ENCODE results near the gene CPE. TPM values are rescaled to one million over a fixed set of nuclear protein-coding genes. Genes with fewer than 3 reads are reported as not detected.

The CPE gene
- 66.9 and 77.9 TPM in 2 replicates for total RNA-seq (2014; rRNA removed; shearing (Covaris generic))
- polyA plus RNA-seq (2016; fragmentation: Nextera tagmentation; extraction: Ambion mirVana) = 51.0 and 53.9 TPM in 2 replicates

GRCh38 chr4:165378745-165379677 is at the start of gene CPE:
TSS of gene CPE (plus strand) at chr4:165379008. CDS start at chr4:165379222, 214 bp downstream.
- no peaks in the 10 kb centered on the region for H3K27me3 ChIP-seq (replicated peaks; ENCODE audit: insufficient read depth)
- WGBS, 2 experiments (ENCODE audit: low coverage in 1 of 2, low lambda C conversion rate in 2 of 2, missing lambda C conversion rate in 2 of 2) = 2% methylated on average over 70 of the region's 82 CpGs
- peak within 1 kb of the TSS; percentile 84 for H3K4me2 ChIP-seq (ENCODE audit: unreplicated experiment)
- peak within 1 kb of the TSS; percentile 47 for H3K27ac ChIP-seq
- peak within 1 kb of the TSS; percentile 87 for H3K4me3 ChIP-seq
- H3K9me3 ChIP-seq (ENCODE audit: low read depth) = no peaks in the 10 kb centered on the region
- H2AFZ ChIP-seq = peak within 1 kb of the TSS; percentile 97
- peak; percentile 92 for DNase-seq
- TF ChIP-seq EZH2phosphoT487 (IDR thresholded peaks at IDR 0.05; ENCODE audit: insufficient read depth, low read depth) = no peak
- no peak for TF ChIP-seq EZH2 (IDR thresholded peaks at IDR 0.05; ENCODE audit: insufficient read depth, poor library complexity, severe bottlenecking)
- in situ Hi-C loops (cut with MboI) = no loop called here
- no peaks in the 10 kb centered on the region; the same call in 1 of the 2 replicates for H3F3A ChIP-seq (ENCODE audit: insufficient read depth)
- H3K4me1 ChIP-seq (ENCODE audit: insufficient read depth) = 0 out of 2 replicates have a peak, but pooled peaks cover 9% of the 10 kb centered on the region
- H3K79me2 ChIP-seq (ENCODE audit: insufficient read depth) = no peaks in the 10 kb centered on the region
- H3K9me2 ChIP-seq (ENCODE audit: insufficient read depth) = no peaks in the 10 kb centered on the region
- H3K9ac ChIP-seq = peak within 1 kb of the TSS; percentile 75
- no peaks in the 10 kb centered on the region for H4K20me1 ChIP-seq (ENCODE audit: insufficient read depth)
- H3K36me3 ChIP-seq (ENCODE audit: low read depth) = no peaks in the 10 kb centered on the region

GRCh38 chr4:165330071-165330470 is 48.7 kb upstream of the CPE start:
- no peaks in the 10 kb centered on the region for H3K27me3 ChIP-seq (replicated peaks; ENCODE audit: insufficient read depth)
- no peak overlapping the region for H3K27ac ChIP-seq
- H3K4me2 ChIP-seq (ENCODE audit: unreplicated experiment) = no peak overlapping the region
- no peak overlapping the region for H2AFZ ChIP-seq
- H3K9me3 ChIP-seq (ENCODE audit: low read depth) = no peaks in the 10 kb centered on the region
- peaks cover 5% of the 10 kb centered on the region; the same call in 1 of the 2 replicates for H3K36me3 ChIP-seq (ENCODE audit: low read depth)
- peaks cover 76% of the 10 kb centered on the region for H3K79me2 ChIP-seq (ENCODE audit: insufficient read depth)
- H3F3A ChIP-seq (ENCODE audit: insufficient read depth) = peaks cover 25% of the 10 kb centered on the region
- in situ Hi-C loops (cut with MboI) = no loop called here
- H3K9ac ChIP-seq = no peak overlapping the region
- H3K4me1 ChIP-seq (ENCODE audit: insufficient read depth) = peaks cover 32% of the 10 kb centered on the region
- WGBS, 2 experiments (ENCODE audit: low coverage in 1 of 2, low lambda C conversion rate in 2 of 2, missing lambda C conversion rate in 2 of 2) = 98 to 99% methylated on average over 2 of the region's 2 CpGs
- no peak for TF ChIP-seq EZH2 (IDR thresholded peaks at IDR 0.05; ENCODE audit: insufficient read depth, poor library complexity, severe bottlenecking)
- no peak for TF ChIP-seq EZH2phosphoT487 (IDR thresholded peaks at IDR 0.05; ENCODE audit: insufficient read depth, low read depth)
- H4K20me1 ChIP-seq (ENCODE audit: insufficient read depth) = no peaks in the 10 kb centered on the region; the same call in 1 of the 2 replicates
- H3K4me3 ChIP-seq = no peak overlapping the region
- no peaks in the 10 kb centered on the region for H3K9me2 ChIP-seq (ENCODE audit: insufficient read depth)
- DNase-seq = no peak

- in situ Hi-C loops (cut with MboI) = no loop called here
- whole genome bisulfite sequencing, 2 experiments (ENCODE audit: low coverage in 1 of 2, low lambda C conversion rate in 2 of 2, missing lambda C conversion rate in 2 of 2) = 76 to 78% methylated on average over 5 of the region's 5 CpGs
- Histone ChIP-seq H3K27ac (no peak overlapping the region), H2AFZ (no peak overlapping the region), H3K9me2 (ENCODE audit: insufficient read depth) (no peaks in the 10 kb centered on the region), H3K9me3 (ENCODE audit: low read depth) (no peaks in the 10 kb centered on the region), H3K4me1 (ENCODE audit: insufficient read depth) (peaks cover 30% of the 10 kb centered on the region), H3K79me2 (ENCODE audit: insufficient read depth) (peaks cover 82% of the 10 kb centered on the region), H4K20me1 (ENCODE audit: insufficient read depth) (no peaks in the 10 kb centered on the region; the same call in 1 of the 2 replicates), H3K4me3 (no peak overlapping the region), H3K4me2 (ENCODE audit: unreplicated experiment) (no peak overlapping the region), H3K36me3 (ENCODE audit: low read depth) (peaks cover 5% of the 10 kb centered on the region; the same call in 1 of the 2 replicates), H3K9ac (no peak overlapping the region), H3K27me3 (replicated peaks; ENCODE audit: insufficient read depth) (no peaks in the 10 kb centered on the region), H3F3A (ENCODE audit: insufficient read depth) (peaks cover 25% of the 10 kb centered on the region)
- no peak for DNase-seq
- no peak for TF ChIP-seq EZH2 (IDR thresholded peaks at IDR 0.05; ENCODE audit: insufficient read depth, poor library complexity, severe bottlenecking)
- TF ChIP-seq EZH2phosphoT487 (IDR thresholded peaks at IDR 0.05; ENCODE audit: insufficient read depth, low read depth) = no peak
Observed at GRCh38 chr4:165330666-165331065, 48.1 kb upstream of the CPE start.

GRCh38 chr4:165331359-165331758 is 47.4 kb upstream of the CPE start:
- Histone ChIP-seq H3K27ac (no peak overlapping the region), H3K4me2 (ENCODE audit: unreplicated experiment) (no peak overlapping the region), H3K27me3 (replicated peaks; ENCODE audit: insufficient read depth) (no peaks in the 10 kb centered on the region), H3K9me2 (ENCODE audit: insufficient read depth) (no peaks in the 10 kb centered on the region), H3K36me3 (ENCODE audit: low read depth) (peaks cover 5% of the 10 kb centered on the region; the same call in 1 of the 2 replicates), H3K4me3 (no peak overlapping the region), H3F3A (ENCODE audit: insufficient read depth) (peaks cover 20% of the 10 kb centered on the region), H2AFZ (no peak overlapping the region), H3K9ac (no peak overlapping the region), H4K20me1 (ENCODE audit: insufficient read depth) (no peaks in the 10 kb centered on the region; the same call in 1 of the 2 replicates), H3K9me3 (ENCODE audit: low read depth) (no peaks in the 10 kb centered on the region), H3K4me1 (ENCODE audit: insufficient read depth) (peaks cover 23% of the 10 kb centered on the region), H3K79me2 (ENCODE audit: insufficient read depth) (peaks cover 83% of the 10 kb centered on the region)
- WGBS, 2 experiments (ENCODE audit: low coverage in 1 of 2, low lambda C conversion rate in 2 of 2, missing lambda C conversion rate in 2 of 2) = 78 to 92% methylated on average over 1 of the region's 1 CpG
- in situ Hi-C loops (cut with MboI) = no loop called here
- TF ChIP-seq EZH2 (IDR thresholded peaks at IDR 0.05; ENCODE audit: insufficient read depth, poor library complexity, severe bottlenecking) (no peak), EZH2phosphoT487 (IDR thresholded peaks at IDR 0.05; ENCODE audit: insufficient read depth, low read depth) (no peak)
- peak; percentile 36 for DNase-seq

Measured in GM23248 (cell line).